ENCODE measurements around the gene BRD3OS. TPM values are rescaled to one million over a fixed set of nuclear protein-coding genes. Genes with fewer than 3 reads are reported as not detected.

BRD3OS gene
- total RNA-seq, 6 donors from 2014 or later: 7.0 to 17.8 (median 11.6) TPM

- DNase-seq: peak in 1 of 2 donors; percentile 83
- WGBS, 2 donors: 96% methylated on average over 16 of the region's 16 CpGs; no CpG with 5 or more reads in 1 of the 2 donors
- H3K27me3 ChIP-seq: no peaks in the 10 kb centered on the region
- no peak for TF ChIP-seq POLR2A (IDR thresholded peaks at IDR 0.05)
- no peak for TF ChIP-seq EP300 (IDR thresholded peaks at IDR 0.05)
- TF ChIP-seq POLR2AphosphoS5 (IDR thresholded peaks at IDR 0.05): no peak
- TF ChIP-seq CTCF (IDR thresholded peaks at IDR 0.05): no peak
- ATAC-seq (ENCODE audit: low FRiP score in 2 of 2): no peak
- peaks cover 6 to 99% (median 78%) of the 10 kb centered on the region in 4 donors for H3K36me3 ChIP-seq
- H3K27ac ChIP-seq: no peak overlapping the region
- H3K9me3 ChIP-seq: no peaks in the 10 kb centered on the region
- H3K4me3 ChIP-seq: no peak overlapping the region
- H3K4me1 ChIP-seq: peaks cover 0 to 10% (median 4%) of the 10 kb centered on the region in 4 donors
These were observed 16.3 kb downstream of the BRD3OS start for GRCh38 chr9:134041649-134041962.

- no peaks in the 10 kb centered on the region for H3K27me3 ChIP-seq
- ATAC-seq (ENCODE audit: low FRiP score in 2 of 2) (no peak), DNase-seq (peak in 1 of 2 donors; percentile 68)
- no peak overlapping the region for H3K27ac ChIP-seq
- H3K9me3 ChIP-seq: no peaks in the 10 kb centered on the region
- H3K36me3 ChIP-seq: peaks cover 13 to 99% (median 88%) of the 10 kb centered on the region in 4 donors
- 78 to 93% methylated on average over 6 to 11 of the region's 11 CpGs for WGBS, 2 donors
- H3K4me1 ChIP-seq: peaks cover 0 to 10% (median 4%) of the 10 kb centered on the region in 4 donors
- TF ChIP-seq POLR2AphosphoS5 (IDR thresholded peaks at IDR 0.05) (no peak), CTCF (IDR thresholded peaks at IDR 0.05) (no peak), EP300 (IDR thresholded peaks at IDR 0.05) (no peak), POLR2A (IDR thresholded peaks at IDR 0.05) (no peak)
- H3K4me3 ChIP-seq: no peak overlapping the region
These were observed 18.3 kb downstream of the BRD3OS start for GRCh38 chr9:134043531-134043988.

GRCh38 chr9:134044944-134045343, 19.7 kb downstream of the BRD3OS start:
- H3K27ac ChIP-seq: no peak overlapping the region
- H3K4me1 ChIP-seq: peaks cover 0 to 10% (median 4%) of the 10 kb centered on the region in 4 donors
- no peak for TF ChIP-seq POLR2A (IDR thresholded peaks at IDR 0.05)
- no peak for TF ChIP-seq EP300 (IDR thresholded peaks at IDR 0.05)
- TF ChIP-seq POLR2AphosphoS5 (IDR thresholded peaks at IDR 0.05): no peak
- no peak for TF ChIP-seq CTCF (IDR thresholded peaks at IDR 0.05)
- WGBS, 2 donors: 88 to 97% methylated on average over 5 to 12 of the region's 12 CpGs
- ATAC-seq (ENCODE audit: low FRiP score in 2 of 2) (no peak), DNase-seq (peak in 1 of 2 donors; percentile 54)
- H3K27me3 ChIP-seq: no peaks in the 10 kb centered on the region
- no peaks in the 10 kb centered on the region for H3K9me3 ChIP-seq
- H3K36me3 ChIP-seq: peaks cover 20 to 99% (median 88%) of the 10 kb centered on the region in 4 donors
- H3K4me3 ChIP-seq: no peak overlapping the region

- Histone ChIP-seq H3K27me3 (no peaks in the 10 kb centered on the region), H3K9me3 (no peaks in the 10 kb centered on the region), H3K4me1 (peaks cover 0 to 7% (median 3%) of the 10 kb centered on the region in 4 donors), H3K36me3 (peaks cover 21 to 99% (median 91%) of the 10 kb centered on the region in 4 donors), H3K4me3 (no peak overlapping the region), H3K27ac (no peak overlapping the region)
- WGBS, 2 donors: 86 to 88% methylated on average over 18 to 26 of the region's 26 CpGs
- no peak for TF ChIP-seq CTCF (IDR thresholded peaks at IDR 0.05)
- ATAC-seq (ENCODE audit: low FRiP score in 2 of 2): no peak
- peak in 1 of 2 donors; percentile 50 for DNase-seq
These were observed 20.7 kb downstream of the BRD3OS start for GRCh38 chr9:134045841-134046544.

Data from upper lobe of left lung (tissue), 6 donors.